Medulla oblongata (tissue), 1 donor: ENCODE data around the gene SLC25A12.
"Not testable (repeated sequence)": the region's sequence is repeated elsewhere in the genome, so short reads cannot be mapped to it uniquely, and the experiment has no call there.

Experiments
- DNase-seq: peaks from one replicate; pipeline ENCODE4 v3.0.0-alpha.2; 2015; ENCODE audit errors: extremely low spot score

The SLC25A12 gene

DNA sequence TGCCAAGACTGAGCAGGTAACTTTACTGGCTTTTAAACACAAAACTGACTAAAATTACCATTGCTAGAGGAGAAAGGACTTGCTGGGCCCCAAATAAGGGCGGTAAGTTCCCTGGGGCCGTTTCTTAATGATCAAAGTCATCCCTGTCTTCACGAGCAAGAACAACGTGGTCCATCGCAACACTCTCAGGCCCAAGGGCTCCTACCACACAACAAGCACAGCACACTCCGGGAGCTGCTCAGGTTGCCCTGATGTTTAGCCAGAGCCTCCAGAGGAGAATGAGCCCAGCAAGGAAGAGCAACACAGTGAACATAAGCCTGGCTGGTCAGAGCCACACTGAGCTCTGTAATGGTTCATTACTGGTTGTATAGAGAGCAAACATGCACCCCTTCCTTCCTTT lies 104.1 kb downstream of the SLC25A12 start:
- DNase-seq = no peak

DNA sequence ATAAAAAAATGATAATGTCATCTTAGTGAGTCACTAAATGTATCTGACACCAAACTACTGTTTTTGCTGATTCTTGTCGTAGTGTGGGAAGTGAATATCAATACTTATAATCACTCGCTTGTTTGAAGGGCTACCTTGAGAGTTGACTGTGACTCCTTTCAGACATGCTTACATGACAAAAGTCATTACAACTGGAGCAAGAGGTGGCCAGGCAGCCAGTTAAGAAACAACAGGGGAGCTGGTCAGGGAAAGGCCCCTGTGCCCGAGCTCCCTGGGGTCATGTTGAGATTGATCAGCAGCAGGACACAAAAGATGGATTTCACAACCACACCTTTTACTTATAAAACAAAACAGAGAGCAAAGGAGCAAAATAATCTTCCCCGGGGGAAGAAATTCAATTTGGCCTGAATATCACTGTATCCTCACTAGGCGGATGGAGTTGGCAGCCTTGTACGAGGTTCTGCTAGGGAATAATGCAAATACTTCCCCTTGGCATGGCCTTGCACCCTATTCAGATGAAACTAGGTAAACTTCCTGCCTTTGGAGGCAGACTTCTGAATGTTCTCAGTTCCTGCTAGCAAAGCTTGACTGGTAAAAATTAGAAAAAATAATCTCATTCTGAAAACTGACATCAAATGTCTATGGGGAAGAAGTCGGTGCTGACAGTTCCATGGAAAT lies 105.6 kb downstream of the SLC25A12 start:
- DNase-seq = no peak

DNA sequence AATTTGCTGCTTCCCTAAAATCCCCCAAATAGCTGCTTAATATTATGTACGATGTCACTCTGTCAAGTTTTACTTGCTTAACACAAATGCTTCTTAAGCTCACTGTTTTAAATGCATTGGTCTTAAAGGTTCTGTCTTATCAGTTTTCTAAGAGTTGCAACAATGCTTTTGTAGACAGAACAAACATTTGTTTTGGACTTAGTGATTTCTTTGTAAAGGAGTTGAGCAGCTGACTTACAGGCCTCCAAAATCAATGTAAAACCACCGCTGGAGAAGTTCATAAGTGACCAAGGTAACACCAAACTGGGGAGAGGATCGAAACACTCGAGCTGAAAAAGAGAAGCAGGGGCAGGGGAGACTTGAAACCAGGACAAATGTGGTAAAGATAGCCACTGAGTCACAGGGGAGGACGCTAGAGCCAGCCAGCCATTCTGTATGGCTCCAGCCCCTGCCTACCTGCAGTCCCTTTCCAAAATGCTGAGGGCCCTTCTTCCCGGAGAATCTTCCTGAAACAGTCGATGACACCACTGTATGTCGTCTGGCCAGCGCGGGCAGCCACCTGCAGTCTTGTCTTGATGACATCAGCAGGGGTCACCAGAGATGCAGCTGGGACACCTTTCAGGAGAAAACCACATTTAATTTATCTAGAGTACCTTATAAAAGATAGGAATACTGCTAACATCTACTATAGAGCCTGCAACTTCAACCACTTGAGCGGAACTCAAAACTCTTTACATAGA lies 106.5 kb downstream of the SLC25A12 start:
- DNase-seq = no peak

DNA sequence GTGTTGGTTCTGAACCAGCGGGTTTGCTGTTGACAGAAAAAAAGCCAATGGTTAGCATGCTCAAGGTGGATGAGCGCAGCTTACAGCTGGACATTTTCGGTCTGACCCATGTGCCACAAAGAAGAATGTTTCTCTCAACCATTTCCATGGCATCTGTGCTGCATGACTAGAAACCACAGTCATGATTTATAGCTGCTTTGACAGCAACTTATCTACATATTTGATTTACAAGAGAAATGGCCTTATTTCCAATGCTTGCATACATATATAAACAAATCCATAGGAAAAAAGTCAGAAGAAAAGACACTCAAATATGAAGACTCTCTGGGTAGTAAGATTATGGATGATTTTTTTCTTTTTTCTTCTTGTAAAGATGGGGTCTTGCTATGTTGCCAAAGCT lies 108.6 kb downstream of the SLC25A12 start:
- DNase-seq = no peak

DNA sequence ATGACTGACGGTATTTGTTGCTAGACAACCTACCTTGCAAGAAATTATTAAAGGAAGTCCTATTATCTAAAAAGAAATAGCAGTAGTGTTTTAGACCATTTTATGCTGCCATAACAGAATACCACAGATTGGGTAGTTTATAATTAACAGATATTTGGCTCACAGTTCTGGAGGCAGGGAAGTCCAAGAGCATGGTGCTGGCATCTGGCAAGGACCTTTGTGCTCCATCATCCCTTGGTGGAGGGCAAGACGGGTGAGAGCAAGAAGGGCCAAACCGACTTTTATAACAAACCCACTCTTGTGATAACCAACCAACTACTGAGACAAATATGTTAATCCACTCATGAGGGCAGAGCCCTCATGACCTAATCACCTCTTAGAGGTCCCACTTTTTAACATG lies 115.5 kb downstream of the SLC25A12 start:
- no peak for DNase-seq

DNA sequence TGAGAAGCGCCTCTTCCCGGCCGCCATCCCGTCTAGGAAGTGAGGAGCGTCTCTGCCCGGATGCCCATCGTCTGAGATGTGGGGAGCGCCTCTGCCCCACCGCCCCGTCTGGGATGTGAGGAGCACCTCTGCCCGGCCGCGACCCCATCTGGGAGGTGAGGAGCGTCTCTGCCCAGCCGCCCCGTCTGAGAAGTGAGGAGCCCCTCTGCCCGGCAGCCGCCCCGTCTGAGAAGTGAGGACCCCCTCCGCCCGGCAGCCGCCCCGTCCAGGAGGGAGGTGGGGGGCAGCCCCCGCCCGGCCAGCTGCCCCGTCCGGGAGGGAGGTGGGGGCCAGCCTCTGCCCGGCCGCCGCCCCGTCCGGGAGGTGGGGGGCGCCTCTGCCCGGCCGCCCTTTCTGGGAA lies 119.5 kb downstream of the SLC25A12 start:
- not testable (repeated sequence) for DNase-seq

DNA sequence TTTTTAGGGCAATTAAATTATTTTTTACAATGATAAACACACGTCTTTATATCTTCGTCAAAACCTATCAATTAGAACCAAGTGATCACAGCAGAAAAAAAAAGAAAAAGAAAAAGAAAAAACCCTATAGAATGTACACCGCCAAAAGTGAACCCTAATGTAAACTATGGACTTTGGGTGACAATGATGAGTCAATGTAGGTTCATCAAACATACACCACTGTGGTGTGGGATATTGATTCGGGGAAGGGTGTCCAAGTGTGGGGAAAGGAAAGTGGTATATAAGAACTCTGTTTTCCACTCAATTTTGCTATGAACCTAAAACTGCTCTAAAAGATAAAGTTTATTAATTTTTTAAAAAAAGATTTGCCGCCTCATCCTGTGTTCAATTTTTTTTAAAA lies 121.7 kb downstream of the SLC25A12 start:
- DNase-seq = no peak

DNA sequence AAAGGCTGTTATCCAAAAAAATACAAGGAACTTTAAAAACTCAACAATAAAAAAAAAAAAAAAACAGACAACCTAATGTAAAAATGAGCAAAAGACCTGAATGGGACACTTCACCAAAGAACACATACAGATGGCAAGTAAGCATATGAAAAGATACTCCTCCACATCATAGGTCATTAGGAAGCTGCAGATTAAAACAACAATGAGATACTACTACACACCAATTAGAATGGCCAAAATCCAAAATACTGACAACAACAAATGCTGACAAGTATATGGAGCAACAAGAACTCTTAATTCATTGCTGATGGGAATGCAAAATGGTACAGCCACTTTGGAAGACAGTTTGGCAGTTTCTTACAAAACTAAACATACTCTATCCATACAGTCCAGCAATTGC lies 122.6 kb downstream of the SLC25A12 start:
- no peak for DNase-seq

DNA sequence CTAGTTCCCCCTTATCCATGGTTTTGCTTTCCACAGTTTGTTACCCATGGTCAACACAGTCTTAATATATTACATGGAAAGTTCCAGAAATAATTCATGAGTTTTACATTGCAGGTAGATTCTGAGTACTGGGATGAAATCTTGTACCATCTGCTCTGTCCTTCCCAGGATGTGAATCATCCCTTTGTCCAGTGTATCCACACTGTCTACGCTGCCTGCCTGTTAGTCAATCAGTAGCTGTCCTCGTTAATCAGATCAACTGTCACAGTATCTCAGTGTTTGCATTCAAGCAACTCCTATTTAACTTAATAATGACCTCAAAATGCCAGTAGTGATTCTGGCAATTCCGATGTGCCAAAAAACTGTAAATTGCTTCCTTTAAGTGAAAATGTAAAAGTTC lies 130.4 kb downstream of the SLC25A12 start:
- no peak for DNase-seq

DNA sequence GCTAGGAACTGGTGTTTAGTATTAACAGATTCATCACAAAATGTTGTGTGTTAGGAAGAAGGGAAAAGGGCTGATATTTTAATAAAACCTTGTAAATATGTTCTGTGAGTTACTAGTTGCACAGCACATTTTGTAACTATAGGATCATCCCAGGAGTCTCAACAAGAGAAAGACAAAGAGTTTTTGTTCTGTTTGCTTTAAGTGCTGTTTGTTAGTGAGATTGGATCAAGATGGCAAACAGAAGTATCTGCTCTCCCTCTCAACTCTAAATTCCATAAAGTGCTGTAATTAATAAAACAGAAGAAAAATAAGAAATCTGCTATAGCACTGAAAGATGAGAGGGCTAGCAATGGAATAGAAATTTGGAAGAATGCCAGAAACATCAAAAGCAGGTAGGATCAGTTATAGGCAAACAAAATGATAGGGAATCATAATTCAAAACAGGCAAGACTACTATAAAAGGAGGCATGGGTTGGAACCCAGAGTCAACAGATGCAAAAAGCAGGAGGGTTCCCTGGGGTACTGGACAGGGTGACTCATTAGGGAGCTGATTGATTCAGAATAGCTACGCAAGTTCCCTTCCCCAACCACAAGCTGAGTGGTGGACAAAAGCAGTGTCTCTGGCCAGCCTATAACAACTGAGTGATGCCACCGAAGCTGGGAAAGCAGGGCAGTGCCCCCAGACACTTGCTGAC lies 131.0 kb downstream of the SLC25A12 start:
- DNase-seq = no peak

DNA sequence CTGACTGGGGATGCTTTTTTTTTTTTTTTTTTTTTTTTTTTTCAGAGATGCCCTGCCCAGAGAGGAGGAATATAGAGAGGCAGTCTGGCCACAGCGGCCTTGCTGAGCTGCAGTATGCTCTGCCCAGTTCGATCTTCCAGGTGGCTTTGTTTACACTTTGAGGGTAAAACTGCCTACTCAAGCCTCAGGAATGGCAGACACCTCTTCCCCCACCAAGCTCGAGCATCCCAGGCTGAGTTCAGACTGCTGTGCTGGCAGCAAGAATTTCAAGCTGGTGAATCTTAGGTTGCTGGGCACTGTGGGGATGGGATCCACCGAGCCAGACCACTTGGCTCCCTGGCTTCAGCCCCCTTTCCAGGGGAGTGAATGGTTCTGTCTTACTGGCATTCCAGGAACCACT lies 132.9 kb downstream of the SLC25A12 start:
- DNase-seq = not testable (repeated sequence)

DNA sequence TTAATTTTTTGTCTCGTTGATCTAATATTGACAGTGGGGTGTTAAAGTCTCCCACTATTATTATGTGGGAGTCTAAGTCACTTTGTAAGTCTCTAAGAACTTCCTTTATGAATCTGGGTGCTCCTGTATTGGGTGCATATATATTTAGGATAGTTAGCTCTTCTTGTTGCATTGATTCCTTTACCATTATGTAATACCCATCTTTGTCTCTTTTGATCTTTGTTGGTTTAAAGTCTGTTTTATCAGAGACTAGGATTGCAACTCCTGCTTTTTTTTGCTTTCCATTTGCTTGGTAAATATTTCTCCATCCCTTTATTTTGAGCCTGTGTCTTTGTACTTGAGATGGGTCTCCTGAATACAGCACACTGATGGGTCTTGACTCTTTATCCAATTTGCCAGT lies 135.3 kb downstream of the SLC25A12 start:
- not testable (repeated sequence) for DNase-seq

DNA sequence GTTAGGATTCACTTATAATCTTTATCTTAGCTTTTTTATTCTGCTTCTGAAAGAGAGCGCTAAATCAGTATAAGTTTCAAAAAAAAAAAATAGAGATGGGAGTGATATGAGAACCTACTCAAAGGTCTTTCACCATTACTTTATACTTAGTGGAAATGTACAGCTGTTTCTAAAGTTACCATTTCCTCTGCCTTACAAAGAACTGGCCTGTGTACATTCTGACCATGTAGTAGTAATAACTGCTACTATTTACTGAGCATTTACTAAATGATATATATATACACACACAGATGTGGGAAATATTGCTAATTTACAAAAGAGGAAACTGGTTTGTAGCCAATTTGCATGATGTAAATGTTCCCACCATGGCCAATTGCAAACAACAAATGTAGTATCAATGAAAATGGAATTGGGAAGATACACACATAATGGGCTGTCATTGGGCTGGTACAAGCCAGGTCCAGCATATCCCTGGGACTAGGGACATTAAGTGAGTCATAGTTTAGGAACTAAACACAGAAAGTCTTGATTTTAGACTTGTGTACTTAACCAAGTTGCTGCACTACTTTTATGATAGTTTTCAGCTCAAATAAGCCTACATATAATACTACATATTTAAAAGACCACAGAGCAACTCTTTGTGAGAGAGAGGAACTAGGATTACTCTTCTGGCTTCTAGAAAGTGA lies 139.6 kb downstream of the SLC25A12 start:
- DNase-seq = no peak

DNA sequence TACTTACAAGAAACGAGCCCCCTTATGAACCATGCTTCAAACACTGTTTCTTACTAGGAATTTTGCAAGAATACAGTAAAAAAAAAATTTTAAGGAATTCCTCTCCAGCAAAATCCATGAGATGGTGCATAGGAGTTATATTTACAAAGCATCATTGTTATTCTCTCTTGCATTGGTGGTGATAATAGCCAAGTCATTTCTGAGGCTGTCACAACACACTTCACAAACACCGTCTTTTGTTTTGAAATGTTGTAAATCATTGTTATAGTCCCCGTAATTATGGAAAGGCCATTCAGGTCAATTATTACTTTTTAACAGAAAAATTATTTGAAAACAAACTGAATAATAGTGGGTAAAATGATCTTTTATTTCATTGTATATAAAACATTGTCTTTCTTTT lies 146.7 kb downstream of the SLC25A12 start:
- no peak for DNase-seq

DNA sequence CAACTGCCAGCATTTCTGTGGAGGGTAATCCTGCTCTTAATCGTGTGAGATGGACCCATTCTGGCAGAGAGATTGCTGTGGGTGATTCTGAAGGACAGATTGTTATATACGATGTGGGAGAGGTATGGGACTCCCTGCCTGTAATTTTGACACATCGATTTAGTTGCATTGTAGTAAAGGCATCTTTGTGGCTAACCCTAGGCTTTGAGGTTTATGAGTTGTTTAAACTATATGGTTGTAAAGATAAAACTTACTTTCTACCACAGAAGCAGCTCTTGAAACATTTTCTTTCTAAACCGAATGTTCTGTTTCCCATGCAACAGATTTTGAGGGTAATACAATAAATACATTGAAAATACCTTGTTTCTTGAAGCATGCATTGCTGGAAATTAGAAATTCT lies 148.2 kb downstream of the SLC25A12 start:
- DNase-seq = no peak

DNA sequence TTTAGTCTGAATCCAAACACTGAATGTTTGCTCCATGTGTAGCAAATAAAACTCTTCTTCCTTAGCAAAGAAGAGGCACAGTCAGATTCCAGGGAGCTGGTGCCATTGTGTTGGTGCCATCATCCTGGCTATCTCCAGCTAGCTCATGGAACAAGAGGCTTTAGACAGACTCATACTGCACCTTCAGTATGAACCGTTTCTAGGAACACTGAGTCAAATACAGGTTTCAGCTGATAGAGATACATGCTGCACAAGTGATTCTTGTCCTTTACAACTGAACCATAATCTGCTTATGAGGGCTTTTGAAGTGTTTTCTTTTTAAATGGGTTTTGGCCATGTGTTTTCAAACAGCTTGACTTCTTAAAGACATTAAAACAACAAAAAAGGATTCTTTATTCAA lies 148.9 kb downstream of the SLC25A12 start:
- no peak for DNase-seq

DNA sequence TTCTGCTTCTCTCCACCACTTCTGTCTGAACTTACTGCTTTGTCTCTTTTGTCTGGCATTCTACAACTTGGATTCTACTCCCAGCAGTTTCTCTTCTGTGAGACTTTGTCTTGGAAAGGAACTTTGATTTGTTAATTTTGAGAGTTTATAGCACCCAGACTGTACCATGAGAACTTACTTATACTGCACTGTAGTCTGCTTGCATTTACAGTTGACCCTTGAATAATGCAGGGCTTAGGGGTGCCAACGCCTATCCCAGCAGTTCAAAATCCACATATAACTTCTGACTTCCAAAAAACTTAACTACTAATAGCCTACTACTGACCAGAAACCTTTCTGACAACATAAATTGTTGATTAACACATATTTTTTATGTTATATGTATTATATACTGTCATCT lies 151.3 kb downstream of the SLC25A12 start:
- no peak for DNase-seq

DNA sequence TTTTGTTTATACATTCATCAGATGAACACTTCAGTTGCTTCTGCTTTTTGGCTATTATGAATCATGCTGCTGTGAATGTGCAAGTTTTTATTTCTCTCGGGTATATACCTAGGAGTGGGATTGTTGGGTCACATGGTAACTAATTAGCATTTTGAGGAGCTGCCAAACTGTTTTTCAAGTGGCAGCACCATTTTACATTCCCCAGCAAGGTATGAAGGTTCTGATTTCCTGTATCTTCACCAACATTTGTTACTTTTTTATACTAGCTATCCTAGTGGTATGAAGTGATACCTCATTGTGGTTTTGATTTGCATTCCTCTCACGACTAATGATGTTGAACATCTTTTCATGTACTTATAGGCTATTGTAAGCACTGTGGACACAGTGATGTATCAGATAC lies 152.9 kb downstream of the SLC25A12 start:
- no peak for DNase-seq

DNA sequence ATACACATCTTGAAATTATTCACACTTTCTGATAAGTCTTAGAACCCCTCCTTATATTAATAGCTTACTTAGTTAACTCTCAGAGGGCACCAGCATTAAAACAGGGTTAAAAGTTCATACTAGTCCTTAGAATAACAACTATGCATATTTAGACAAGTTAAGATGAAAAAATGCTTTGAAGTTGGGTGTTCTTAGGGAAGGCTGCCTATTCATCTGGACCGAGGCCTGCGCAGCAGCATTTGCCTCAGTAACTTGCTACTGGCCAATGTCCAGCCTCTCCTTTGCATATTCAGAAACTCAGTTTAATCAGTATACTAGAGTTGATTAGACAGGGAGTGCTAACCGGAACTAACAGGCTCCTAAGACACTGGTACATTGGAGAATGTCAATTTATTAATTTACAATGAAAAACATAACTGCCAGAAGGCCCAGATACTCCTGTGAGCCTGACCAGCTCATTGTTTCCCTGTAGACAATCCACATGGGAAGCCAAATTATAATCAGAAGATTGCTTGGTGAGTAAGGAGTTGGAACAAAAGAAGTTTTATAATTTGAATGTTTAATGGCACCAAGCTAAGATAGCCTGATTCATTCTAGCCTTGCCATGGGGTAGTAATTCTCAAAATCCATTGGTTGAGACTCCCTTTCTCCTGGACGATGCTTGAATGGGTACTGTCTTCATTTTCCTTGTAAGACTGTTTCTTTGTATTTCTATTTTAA lies 157.9 kb downstream of the SLC25A12 start:
- DNase-seq = no peak
